NCI-H1694 (cell line): ENCODE results near the gene HSD17B3.
"Not testable (repeated sequence)": the region's sequence is repeated elsewhere in the genome, so short reads cannot be mapped to it uniquely, and the experiment has no call there.

ENCODE experiments used
- DNase-seq: peaks from one replicate; lab custom pipeline; 2025; lab: John Stamatoyannopoulos, UW

HSD17B3 gene

DNA sequence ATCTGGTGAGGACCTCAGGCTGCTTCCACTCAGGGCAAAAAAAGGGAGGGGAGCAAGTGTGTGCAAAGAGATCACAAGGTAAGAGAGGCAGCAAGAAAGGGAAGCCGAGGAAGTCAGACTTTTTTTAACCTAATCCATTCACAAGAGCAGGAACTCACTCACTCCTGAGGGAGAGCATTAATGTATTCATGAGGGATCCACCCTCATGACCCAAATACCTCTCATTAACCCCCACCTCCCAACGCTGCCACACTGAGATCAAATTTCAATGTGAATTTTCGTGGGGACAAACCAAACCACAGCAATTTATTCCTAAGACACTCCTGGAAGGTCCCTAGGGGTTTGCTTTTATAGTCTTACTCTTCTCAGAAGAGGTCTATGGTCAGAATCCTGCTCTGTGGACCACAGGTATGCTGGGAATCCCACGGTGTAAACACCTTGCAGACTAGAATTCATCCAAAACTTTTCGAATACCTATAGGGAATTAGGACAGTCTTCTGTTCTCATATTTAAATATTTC, 108.7 kb downstream of the HSD17B3 start:
- DNase-seq = no peak

DNA sequence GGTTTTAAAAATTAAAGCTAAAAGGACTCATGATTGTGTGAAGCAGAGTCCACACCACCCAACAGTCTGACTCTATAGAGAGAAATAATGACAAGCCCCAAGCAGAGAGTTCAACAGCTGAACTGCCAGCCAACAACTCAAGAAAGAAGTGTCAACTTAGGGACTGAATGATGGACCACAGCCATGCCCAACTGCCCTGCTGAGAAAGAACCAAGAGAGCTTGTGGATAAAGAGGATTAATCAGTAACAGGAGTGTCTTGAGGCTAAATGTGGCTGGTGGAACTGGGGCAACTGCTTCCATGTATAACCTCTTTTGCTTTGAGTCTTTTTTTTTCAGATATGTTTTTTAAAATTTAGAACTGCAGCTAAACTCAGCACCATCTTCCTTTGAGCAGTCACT, 109.3 kb downstream of the HSD17B3 start:
- no peak for DNase-seq

DNA sequence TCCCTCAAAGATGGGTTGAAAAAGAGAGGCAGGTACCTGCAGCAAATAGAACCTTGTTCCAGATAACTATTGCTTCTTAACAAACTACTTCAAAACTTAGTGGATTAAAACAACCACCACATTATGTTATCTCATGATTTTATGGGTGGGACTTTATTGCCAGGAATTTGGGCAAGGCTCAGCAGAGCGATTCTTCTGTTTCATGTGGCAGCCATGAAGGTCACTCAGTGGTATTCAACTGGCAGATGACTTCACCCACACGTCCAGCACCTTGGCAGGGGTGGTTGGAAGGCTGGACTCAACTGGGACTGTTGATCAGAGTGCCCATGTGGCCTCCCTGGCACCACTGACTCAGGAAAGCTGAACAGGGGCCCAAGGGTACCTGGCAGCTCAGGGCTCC, 112.0 kb downstream of the HSD17B3 start:
- no peak for DNase-seq

DNA sequence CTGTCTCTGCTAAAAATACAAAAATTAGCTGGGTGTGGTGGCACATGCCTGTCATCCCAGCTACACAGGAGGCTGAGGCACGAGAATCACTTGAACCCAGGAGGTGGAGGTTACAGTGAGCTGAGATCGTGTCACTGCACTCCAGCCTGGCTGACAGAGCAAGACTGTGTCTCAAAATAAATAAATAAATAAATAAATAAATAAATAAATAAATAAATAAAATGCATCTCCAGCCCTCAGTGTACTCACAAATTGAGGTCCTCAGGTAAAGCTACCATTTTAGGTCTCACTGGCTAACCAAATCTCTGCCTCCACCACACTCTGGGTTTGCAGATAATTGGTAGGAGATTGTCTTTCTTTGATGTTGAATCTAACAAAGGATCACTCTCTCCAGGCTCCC, 112.4 kb downstream of the HSD17B3 start:
- not testable (repeated sequence) for DNase-seq

DNA sequence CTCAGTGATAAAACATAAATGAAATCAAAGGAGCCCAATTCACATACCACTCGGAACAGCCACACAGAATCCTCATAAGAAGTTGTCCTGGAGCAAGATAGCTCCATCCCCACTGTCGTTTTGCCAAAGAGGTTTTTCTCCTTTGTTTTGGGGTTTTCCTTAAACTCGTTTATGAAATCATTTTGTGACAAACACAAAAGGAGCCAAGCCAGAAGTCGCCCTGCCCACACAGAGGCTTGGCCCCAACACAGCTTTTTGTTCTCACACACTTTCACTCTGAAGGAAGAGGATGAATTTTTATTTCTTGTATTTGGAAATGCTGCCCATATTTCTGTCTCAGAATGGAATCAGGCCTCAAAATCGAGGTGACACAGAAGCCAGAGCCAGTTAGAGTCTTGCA, 113.4 kb downstream of the HSD17B3 start:
- DNase-seq = no peak

DNA sequence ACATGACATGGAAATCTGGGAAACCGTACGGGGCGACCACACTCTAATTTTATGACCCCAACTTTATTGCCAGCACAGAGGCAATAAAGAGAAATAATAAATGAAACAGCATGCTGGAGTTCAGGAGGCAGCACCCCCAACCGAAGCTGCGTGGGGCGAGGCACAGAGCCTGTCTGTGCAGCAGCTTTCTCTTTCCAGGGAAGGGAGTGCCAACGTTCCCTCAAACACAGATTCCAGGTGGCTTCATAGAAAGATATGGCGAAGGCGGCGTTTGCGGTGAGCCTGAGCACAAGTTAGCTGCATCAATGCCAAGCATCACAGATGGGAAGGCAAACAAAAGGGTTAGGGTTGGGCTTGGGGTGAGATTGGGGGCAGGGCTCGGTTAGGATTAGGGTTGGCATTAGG, 114.8 kb downstream of the HSD17B3 start:
- DNase-seq = no peak

DNA sequence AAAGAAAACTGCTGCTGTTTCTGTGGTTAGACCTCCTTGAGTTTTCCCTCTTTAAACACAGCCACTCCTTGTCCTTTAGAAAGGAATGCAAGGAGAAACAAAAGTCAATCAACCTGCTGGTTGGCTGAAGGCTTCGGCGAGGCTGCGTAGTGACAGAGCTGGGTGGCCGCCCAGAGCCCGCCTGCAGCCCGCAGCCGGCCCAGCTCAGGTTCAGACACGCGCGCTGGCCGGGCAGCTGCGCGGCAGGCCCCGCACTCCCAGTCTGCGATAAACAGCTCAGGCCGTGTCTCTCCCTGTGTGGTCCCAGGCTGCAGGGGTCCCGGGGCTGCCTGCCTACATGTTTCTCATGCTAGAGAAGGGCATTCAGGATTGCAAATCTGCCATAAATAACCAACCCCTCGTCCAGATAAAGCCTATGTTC, 115.4 kb downstream of the HSD17B3 start:
- DNase-seq = no peak

DNA sequence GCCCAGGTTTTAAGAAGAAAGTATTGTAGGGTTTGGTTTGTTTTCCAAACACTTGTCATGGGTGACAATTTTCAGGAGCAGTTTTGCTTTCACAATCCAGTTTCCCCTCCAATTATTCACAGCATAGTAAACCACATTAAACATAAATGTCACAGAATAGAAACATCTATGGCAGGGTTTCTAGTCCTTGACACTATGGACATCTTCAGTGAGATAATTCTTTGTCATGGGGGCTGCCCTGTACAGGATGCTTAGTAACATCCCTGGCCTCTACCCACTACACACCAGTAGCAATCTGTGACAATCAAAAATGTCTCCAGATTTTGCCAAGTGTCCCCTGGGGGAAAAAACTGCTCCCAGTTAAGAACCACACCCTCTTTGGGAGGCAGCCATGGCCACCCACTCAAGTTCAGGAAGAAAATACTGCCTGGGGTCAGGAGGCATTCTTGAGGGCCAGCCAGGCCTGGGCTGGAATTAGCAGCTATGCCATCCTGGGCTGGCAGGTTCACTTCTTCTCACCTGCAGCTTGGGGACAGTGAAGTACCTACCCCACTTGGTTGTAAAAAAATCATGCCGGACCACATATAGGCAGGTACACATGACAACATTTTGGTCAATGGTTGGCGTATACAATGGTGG, 116.3 kb downstream of the HSD17B3 start:
- no peak for DNase-seq
